IMR-90 (cell line): ENCODE data around the gene IL19. TPM values are rescaled to one million over a fixed set of nuclear protein-coding genes. Genes with fewer than 3 reads are reported as not detected.
A peak's percentile ranks its signal among the peaks of the same experiment; 100 is the strongest.

ENCODE experiments used
- ATAC-seq: fragments of 200-7000 bp; cut with Tn5 transposase; 2 replicates; pipeline ENCODE4 v1.9.1; 2020; ENCODE audit warnings: low read depth, mild to moderate bottlenecking, moderate library complexity
- BruUV-seq: library from RNA; stranded (reverse); fragments of 400-500 nt; replicated peaks from 2 replicates; lab custom pipeline; 2021; lab: Mats Ljungman, UMichigan
- CTCF ChIA-PET: fragments of 300-600 bp; formaldehyde crosslinking; extraction: SDS; loops from one replicate; lab custom pipeline; 2021; ENCODE audit warnings: antibody characterized with exemption; lab: Yijun Ruan, JAX
- POLR2A ChIA-PET: fragments of 300-600 bp; sonication (Branson Sonifier 250); formaldehyde crosslinking; loops from one replicate; lab custom pipeline; 2022; ENCODE audit warnings: antibody characterized with exemption; ENCODE audit not compliant: unreplicated experiment; lab: Charles Lee
- DNase-seq: peaks from one replicate; pipeline ENCODE4 v3.0.0; 2013
- H2AFZ ChIP-seq: replicated peaks from 2 replicates; pipeline ENCODE3; 2013; ENCODE audit warnings: low read length, mild to moderate bottlenecking; ENCODE audit not compliant: poor library complexity
- H2AK5ac ChIP-seq: 2 replicates; pipeline ENCODE4 v1.6.1; 2013; ENCODE audit warnings: low read depth, low read length, inconsistent platforms
- H2AK9ac ChIP-seq: replicated peaks from 2 replicates; pipeline ENCODE3; 2013; ENCODE audit warnings: mild to moderate bottlenecking, low read depth, low read length, moderate library complexity; ENCODE audit not compliant: poor library complexity
- H2BK120ac ChIP-seq: 2 replicates; pipeline ENCODE4 v1.6.1; 2013; ENCODE audit warnings: low read depth, low read length, inconsistent platforms
- H2BK15ac ChIP-seq: 3 replicates; pipeline ENCODE4 v1.6.1; 2013; ENCODE audit warnings: low read depth, low read length, inconsistent platforms
- H2BK20ac ChIP-seq: 2 replicates; pipeline ENCODE4 v1.6.1; 2013; ENCODE audit warnings: low read depth, mild to moderate bottlenecking, inconsistent platforms, low read length, moderate library complexity
- H2BK5ac ChIP-seq: 2 replicates; pipeline ENCODE4 v1.6.1; 2013; ENCODE audit warnings: mild to moderate bottlenecking, low read depth, low read length, inconsistent platforms; ENCODE audit not compliant: poor library complexity, severe bottlenecking
- H3K14ac ChIP-seq: replicated peaks from 2 replicates; pipeline ENCODE4 v1.6.1; 2013; ENCODE audit warnings: low read depth, low read length, inconsistent platforms
- H3K18ac ChIP-seq: 2 replicates; pipeline ENCODE4 v1.6.1; 2013; ENCODE audit warnings: low read depth, low read length, control low read depth
- H3K23ac ChIP-seq: 2 replicates; pipeline ENCODE4 v1.6.1; 2013; ENCODE audit warnings: low read depth, low read length, inconsistent platforms
- H3K27ac ChIP-seq: 2 replicates; pipeline ENCODE4 v1.5.1; 2013; ENCODE audit warnings: mild to moderate bottlenecking, control low read depth, low read length; ENCODE audit not compliant: insufficient read depth
- H3K27me3 ChIP-seq: 2 replicates; pipeline ENCODE4 v1.6.1; 2013; ENCODE audit warnings: low read length; ENCODE audit not compliant: control insufficient read depth, insufficient read depth
- H3K36me3 ChIP-seq: 2 replicates; pipeline ENCODE4 v1.6.1; 2013; ENCODE audit warnings: low read length, mixed read lengths; ENCODE audit not compliant: control insufficient read depth, insufficient read depth
- H3K4ac ChIP-seq: 2 replicates; pipeline ENCODE4 v1.6.1; 2013; ENCODE audit warnings: low read depth, low read length, inconsistent platforms
- H3K4me1 ChIP-seq: 2 replicates; pipeline ENCODE4 v1.6.1; 2013; ENCODE audit warnings: low read length, mixed read lengths; ENCODE audit not compliant: control insufficient read depth, insufficient read depth
- H3K4me2 ChIP-seq: 2 replicates; pipeline ENCODE4 v1.6.1; 2013; ENCODE audit warnings: low read depth, mild to moderate bottlenecking, control low read depth, low read length, moderate library complexity
- H3K4me3 ChIP-seq: 2 replicates; pipeline ENCODE4 v1.5.1; 2013; ENCODE audit warnings: low read depth, mild to moderate bottlenecking, control low read depth, low read length, moderate library complexity; ENCODE audit not compliant: insufficient read depth
- H3K56ac ChIP-seq: 2 replicates; pipeline ENCODE4 v1.6.1; 2013; ENCODE audit warnings: low read length, inconsistent platforms; ENCODE audit not compliant: insufficient read depth; ENCODE audit errors: extremely low read depth
- H3K79me1 ChIP-seq, 2 experiments: 2 replicates each; pipeline ENCODE4 v1.6.1; 2013; ENCODE audit warnings: low read length in 2 of 2, inconsistent platforms in 1 of 2, low read depth in 1 of 2
- H3K9ac ChIP-seq: 2 replicates; pipeline ENCODE4 v1.6.1; 2013; ENCODE audit warnings: low read depth, low read length, control low read depth
- H3K9me1 ChIP-seq: 2 replicates; pipeline ENCODE4 v1.6.1; 2013; ENCODE audit warnings: low read length, inconsistent platforms; ENCODE audit not compliant: insufficient read depth
- H3K9me3 ChIP-seq: 2 replicates; pipeline ENCODE4 v1.6.1; 2013; ENCODE audit warnings: low read length; ENCODE audit not compliant: control insufficient read depth, insufficient read depth
- H4K20me1 ChIP-seq: 2 replicates; pipeline ENCODE4 v1.6.1; 2013; ENCODE audit warnings: low read length, inconsistent platforms; ENCODE audit not compliant: insufficient read depth
- H4K5ac ChIP-seq: 2 replicates; pipeline ENCODE4 v1.6.1; 2013; ENCODE audit warnings: mild to moderate bottlenecking, low read depth, low read length, control low read depth
- H4K8ac ChIP-seq, 2 experiments: 2 replicates each; pipeline ENCODE4 v1.6.1; 2013; ENCODE audit warnings: low read depth in 2 of 2, low read length in 2 of 2, control low read depth in 1 of 2, inconsistent platforms in 1 of 2
- H4K91ac ChIP-seq: 2 replicates; pipeline ENCODE4 v1.6.1; 2013; ENCODE audit warnings: low read depth, low read length, inconsistent platforms; ENCODE audit not compliant: insufficient read depth
- CHD1 ChIP-seq: IDR thresholded peaks from 2 replicates; pipeline ENCODE4 v1.6.1; 2012; ENCODE audit warnings: low read depth, low read length, improper control_type of control experiment
- RFX5 ChIP-seq: IDR thresholded peaks from 2 replicates; pipeline ENCODE4 v1.8.0; 2012; ENCODE audit warnings: low read depth, mild to moderate bottlenecking, low read length, moderate library complexity
- SMC3 ChIP-seq: fragments of 150-350 bp; IDR thresholded peaks from 2 replicates; pipeline ENCODE4 v1.6.1; 2016; ENCODE audit warnings: low read depth, mild to moderate bottlenecking, antibody characterized with exemption, low read length, moderate library complexity
- WGBS, 2 experiments: methylation state at CpG; one replicate each; pipeline versions ENCODE4 v1.1.5 to v1.1.7; 2013; ENCODE audit warnings: missing lambda C conversion rate in 2 of 2; ENCODE audit not compliant: insufficient read length in 1 of 2; ENCODE audit errors: extremely low coverage in 2 of 2; 5-methylcytosine and 5-hydroxymethylcytosine counted together
- dilution Hi-C: fragments of 300-500 bp; cut with HindIII; formaldehyde crosslinking; loops from one replicate; pipeline ENCODE4 v1.14.3; 2018; ENCODE audit warnings: low sequenced_read_pairs; ENCODE audit not compliant: unreplicated experiment
- in situ Hi-C: fragments of 300-500 bp; cut with MboI; formaldehyde crosslinking; loops from 3 replicates; pipeline ENCODE4 v1.14.3; 2019; ENCODE audit warnings: low sequenced_read_pairs, inconsistent platforms, mixed read lengths
- intact Hi-C: fragments of 100-400 bp; cut with micrococcal nuclease; formaldehyde crosslinking; loops from 2 replicates; pipeline ENCODE4 v1.10.0; 2022
- polyA plus RNA-seq, 3 experiments: library from polyadenylated mRNA; depleted of rRNA; stranded (reverse); fragments of >200 nt; gene quantifications; 2 replicates each; pipeline ENCODE4 v1.2.3, GENCODE V29; 2012; ENCODE audit warnings: low replicate concordance in 1 of 3
- total RNA-seq: library from RNA; depleted of rRNA; stranded (reverse); fragments of >200 nt; gene quantifications from 2 replicates; pipeline ENCODE4 v1.2.3, GENCODE V29; 2012
- TF ChIP-seq, protein P1 (sequence below): fragments of 150-350 bp; IDR thresholded peaks from 2 replicates; pipeline ENCODE4 v1.6.1; 2016; ENCODE audit warnings: low read depth, mild to moderate bottlenecking, low read length, moderate library complexity, borderline replicate concordance
- TF ChIP-seq, protein P2 (sequence below): fragments of 150-350 bp; IDR thresholded peaks from 2 replicates; pipeline ENCODE4 v1.6.1; 2017; ENCODE audit warnings: mild to moderate bottlenecking, antibody characterized with exemption, low read length, low read depth

The IL19 gene
- total and polyA plus RNA-seq, 2 of the 4 experiments (the other 2 are of a cell fraction) = not detected

DNA sequence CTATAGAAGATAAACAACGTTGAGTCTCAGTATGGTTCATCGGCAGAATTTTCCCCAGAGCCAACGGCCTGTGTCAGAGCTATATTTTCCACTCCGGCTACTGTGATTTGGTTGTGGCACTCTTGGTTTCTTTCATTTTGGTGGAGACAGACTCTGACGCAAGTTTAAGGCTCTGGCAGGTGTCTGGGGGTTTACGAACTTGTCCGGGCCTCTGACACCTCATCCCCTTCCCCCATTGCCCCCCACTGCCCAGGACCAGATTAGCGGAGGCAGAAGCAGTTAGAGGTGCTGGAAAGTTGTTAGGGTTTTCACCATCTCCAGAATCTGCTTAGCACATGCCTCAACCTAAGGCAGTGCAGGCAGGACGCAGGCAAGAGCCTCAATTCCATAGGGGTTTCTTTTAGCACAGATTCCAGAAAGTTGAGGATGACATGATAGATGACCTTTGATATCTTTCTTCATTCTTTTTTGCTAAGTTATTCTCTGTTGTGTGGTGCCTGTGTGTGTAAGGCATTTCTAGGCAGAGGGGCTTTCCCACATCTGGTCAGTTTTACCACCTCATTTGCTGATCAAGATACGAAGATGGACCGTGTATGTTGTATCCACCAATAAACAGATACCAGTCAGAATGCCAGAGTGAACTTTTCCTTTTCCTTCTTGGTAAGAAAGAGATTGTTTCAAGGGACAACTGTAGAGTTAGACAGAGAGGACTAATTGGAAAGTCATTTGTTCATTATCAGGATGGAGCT lies 20.1 kb downstream of the IL19 start:
- intact Hi-C loops = no loop called here

More for the DNA sequence above, 20.1 kb downstream of the IL19 start:
- DNase-seq (no peak), ATAC-seq (no peak)
- H2AK5ac ChIP-seq = peak overlapping the region; percentile 10; the same call in 1 of the 2 replicates
- peak overlapping the region; percentile 47 for H2BK120ac ChIP-seq
- no peaks in the 10 kb centered on the region for H3K9me3 ChIP-seq
- no peaks in the 10 kb centered on the region for H4K20me1 ChIP-seq
- no peak overlapping the region; the same call in 1 of the 2 replicates for H3K23ac ChIP-seq
- H3K9me1 ChIP-seq = peaks cover 11% of the 10 kb centered on the region; the same call in 1 of the 2 replicates
- no peaks in the 10 kb centered on the region for H3K36me3 ChIP-seq
- no peak overlapping the region for H2AK9ac ChIP-seq
- H3K27ac ChIP-seq = no peak overlapping the region
- H3K27me3 ChIP-seq = no peaks in the 10 kb centered on the region; the same call in 1 of the 2 replicates
- BruUV-seq = no TSS peak
- TF ChIP-seq RFX5 (no peak), SMC3 (no peak), CHD1 (no peak)
- TF ChIP-seq, protein P1, sequence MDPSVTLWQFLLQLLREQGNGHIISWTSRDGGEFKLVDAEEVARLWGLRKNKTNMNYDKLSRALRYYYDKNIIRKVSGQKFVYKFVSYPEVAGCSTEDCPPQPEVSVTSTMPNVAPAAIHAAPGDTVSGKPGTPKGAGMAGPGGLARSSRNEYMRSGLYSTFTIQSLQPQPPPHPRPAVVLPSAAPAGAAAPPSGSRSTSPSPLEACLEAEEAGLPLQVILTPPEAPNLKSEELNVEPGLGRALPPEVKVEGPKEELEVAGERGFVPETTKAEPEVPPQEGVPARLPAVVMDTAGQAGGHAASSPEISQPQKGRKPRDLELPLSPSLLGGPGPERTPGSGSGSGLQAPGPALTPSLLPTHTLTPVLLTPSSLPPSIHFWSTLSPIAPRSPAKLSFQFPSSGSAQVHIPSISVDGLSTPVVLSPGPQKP = no peak
- TF ChIP-seq, protein P2, sequence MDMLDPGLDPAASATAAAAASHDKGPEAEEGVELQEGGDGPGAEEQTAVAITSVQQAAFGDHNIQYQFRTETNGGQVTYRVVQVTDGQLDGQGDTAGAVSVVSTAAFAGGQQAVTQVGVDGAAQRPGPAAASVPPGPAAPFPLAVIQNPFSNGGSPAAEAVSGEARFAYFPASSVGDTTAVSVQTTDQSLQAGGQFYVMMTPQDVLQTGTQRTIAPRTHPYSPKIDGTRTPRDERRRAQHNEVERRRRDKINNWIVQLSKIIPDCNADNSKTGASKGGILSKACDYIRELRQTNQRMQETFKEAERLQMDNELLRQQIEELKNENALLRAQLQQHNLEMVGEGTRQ = no peak
- no peak overlapping the region for H2BK5ac ChIP-seq
- in situ Hi-C loops (no loop called here), dilution Hi-C loops (no loop called here)
- peak overlapping the region; percentile 77 for H2BK20ac ChIP-seq
- no peak overlapping the region for H3K4me2 ChIP-seq
- peaks cover 5% of the 10 kb centered on the region for H3K4me1 ChIP-seq
- 67% methylated on average over 3 of the region's 11 CpGs; no CpG with 5 or more reads in 1 of the 2 experiments for WGBS, 2 experiments
- H3K56ac ChIP-seq = no peak overlapping the region
- H4K5ac ChIP-seq = no peak overlapping the region
- H3K9ac ChIP-seq = no peak overlapping the region
- no peak overlapping the region for H3K18ac ChIP-seq
- H4K91ac ChIP-seq = peak overlapping the region; percentile 31; the same call in 1 of the 2 replicates
- CTCF ChIA-PET = no interaction called here
- no peak overlapping the region for H3K4me3 ChIP-seq
- H3K14ac ChIP-seq = no peak overlapping the region; the same call in 1 of the 2 replicates
- peak overlapping the region; percentile 36; the same call in 1 of the 3 replicates for H2BK15ac ChIP-seq
- H4K8ac ChIP-seq = peak overlapping the region in 1 of 2 experiments; percentile 2; a peak in 1 of 4 replicates
- H2AFZ ChIP-seq = no peak overlapping the region
- H3K79me1 ChIP-seq = no peaks in the 10 kb centered on the region
- POLR2A ChIA-PET = interaction anchor here (0.6 kb wide), 1 partner anchor 85 kb away, joined by 3 read pairs; no protein-coding TSS in a partner anchor
- peak overlapping the region; percentile 41; the same call in 1 of the 2 replicates for H3K4ac ChIP-seq
